Fibroblast of lung (primary cell): ENCODE data around the gene OR2B2.

Experiments used
- EZH2 ChIP-seq: IDR thresholded peaks from 2 replicates; pipeline ENCODE4 v1.5.1; 2012; ENCODE audit warnings: low read length, control low read depth, mild to moderate bottlenecking; ENCODE audit errors: missing control alignments
- TF ChIP-seq, protein P1 (sequence below), 2 donors: IDR thresholded peaks in 1 of 2; conservative IDR thresholded peaks in 1 of 2; 1 replicate in 1 of 2; 2 replicates in 1 of 2; pipeline ENCODE4 v1.5.1; 2011 to 2012; ENCODE audit warnings: low read length in 2 of 2, control low read depth in 1 of 2, inconsistent platforms in 1 of 2, low read depth in 1 of 2, mild to moderate bottlenecking in 1 of 2

DNA sequence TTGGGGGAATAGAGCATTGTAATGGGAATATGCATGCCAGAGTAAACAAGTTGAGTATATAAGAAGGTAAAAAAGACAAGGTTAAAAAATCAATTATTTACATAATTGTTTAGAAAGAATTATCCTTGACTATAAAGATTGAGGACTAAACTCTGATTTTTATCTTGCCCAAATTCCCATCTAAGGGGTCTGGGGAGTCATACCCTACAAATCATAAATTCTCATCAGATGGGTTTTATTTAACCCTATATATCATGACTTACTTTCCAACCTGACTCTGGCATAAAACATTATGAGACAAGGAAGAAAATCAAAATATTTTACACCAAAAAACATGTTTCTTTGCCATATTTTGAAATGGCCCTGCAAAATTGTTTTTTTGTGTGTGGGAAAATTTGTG, 12.7 kb downstream of the OR2B2 start:
- TF ChIP-seq, protein P1, sequence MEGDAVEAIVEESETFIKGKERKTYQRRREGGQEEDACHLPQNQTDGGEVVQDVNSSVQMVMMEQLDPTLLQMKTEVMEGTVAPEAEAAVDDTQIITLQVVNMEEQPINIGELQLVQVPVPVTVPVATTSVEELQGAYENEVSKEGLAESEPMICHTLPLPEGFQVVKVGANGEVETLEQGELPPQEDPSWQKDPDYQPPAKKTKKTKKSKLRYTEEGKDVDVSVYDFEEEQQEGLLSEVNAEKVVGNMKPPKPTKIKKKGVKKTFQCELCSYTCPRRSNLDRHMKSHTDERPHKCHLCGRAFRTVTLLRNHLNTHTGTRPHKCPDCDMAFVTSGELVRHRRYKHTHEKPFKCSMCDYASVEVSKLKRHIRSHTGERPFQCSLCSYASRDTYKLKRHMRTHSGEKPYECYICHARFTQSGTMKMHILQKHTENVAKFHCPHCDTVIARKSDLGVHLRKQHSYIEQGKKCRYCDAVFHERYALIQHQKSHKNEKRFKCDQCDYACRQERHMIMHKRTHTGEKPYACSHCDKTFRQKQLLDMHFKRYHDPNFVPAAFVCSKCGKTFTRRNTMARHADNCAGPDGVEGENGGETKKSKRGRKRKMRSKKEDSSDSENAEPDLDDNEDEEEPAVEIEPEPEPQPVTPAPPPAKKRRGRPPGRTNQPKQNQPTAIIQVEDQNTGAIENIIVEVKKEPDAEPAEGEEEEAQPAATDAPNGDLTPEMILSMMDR (conservative IDR thresholded peaks at IDR 0.05 in 1 of 2, IDR thresholded peaks at IDR 0.05 in 1 of 2; ENCODE audit: low read depth in 1 of 2, low read length in 2 of 2): no peak
- TF ChIP-seq EZH2: no peak
